Measurements from ENCODE around the gene ZNF654.
"Not testable (repeated sequence)": the region's sequence is repeated elsewhere in the genome, so short reads cannot be mapped to it uniquely, and the experiment has no call there.

Gene ZNF654

GRCh38 chr3:88148651-88149050, 89.6 kb downstream of the ZNF654 start:
- no peak for DNase-seq

- no peak for DNase-seq
These were observed 90.0 kb downstream of the ZNF654 start for GRCh38 chr3:88149101-88149508.

GRCh38 chr3:88149509-88150362, 90.7 kb downstream of the ZNF654 start, which contains the start of gene C3orf38:
Gene C3orf38, plus strand, starts transcription at chr3:88149959. Its CDS starts 94 bp downstream, at chr3:88150053.
- DNase-seq = peak; percentile 93

- DNase-seq = no peak
These were observed 91.3 kb downstream of the ZNF654 start for GRCh38 chr3:88150371-88150770.

- no peak for DNase-seq
These were observed 91.8 kb downstream of the ZNF654 start for GRCh38 chr3:88150806-88151205.

- DNase-seq = no peak
These were observed 92.3 kb downstream of the ZNF654 start for GRCh38 chr3:88151358-88151757.

- no peak for DNase-seq
These were observed 93.8 kb downstream of the ZNF654 start for GRCh38 chr3:88152841-88153240.

GRCh38 chr3:88166419-88166971, 107.4 kb downstream of the ZNF654 start:
- no peak for DNase-seq

- no peak for DNase-seq
These were observed 108.1 kb downstream of the ZNF654 start for GRCh38 chr3:88167173-88167572.

- no peak for DNase-seq
These were observed 108.6 kb downstream of the ZNF654 start for GRCh38 chr3:88167704-88168103.

GRCh38 chr3:88168171-88168570, 109.1 kb downstream of the ZNF654 start:
- no peak for DNase-seq

GRCh38 chr3:88180398-88180999, 121.4 kb downstream of the ZNF654 start:
- peak; percentile 18 for DNase-seq

- not testable (repeated sequence) for DNase-seq
These were observed 123.3 kb downstream of the ZNF654 start for GRCh38 chr3:88182165-88182918.

GRCh38 chr3:88188436-88188835, 129.4 kb downstream of the ZNF654 start:
- no peak for DNase-seq

- no peak for DNase-seq
These were observed 130.3 kb downstream of the ZNF654 start for GRCh38 chr3:88189361-88189810.

GRCh38 chr3:88191872-88192409, 132.9 kb downstream of the ZNF654 start:
- DNase-seq = no peak

GRCh38 chr3:88192631-88193030, 133.6 kb downstream of the ZNF654 start:
- DNase-seq = no peak
